ENCODE data around the gene GRK5. TPM values are rescaled to one million over a fixed set of nuclear protein-coding genes. Genes with fewer than 3 reads are reported as not detected.

Gene GRK5
- total RNA-seq, 1 experiment from 2014 or later = 2.9 TPM

DNA sequence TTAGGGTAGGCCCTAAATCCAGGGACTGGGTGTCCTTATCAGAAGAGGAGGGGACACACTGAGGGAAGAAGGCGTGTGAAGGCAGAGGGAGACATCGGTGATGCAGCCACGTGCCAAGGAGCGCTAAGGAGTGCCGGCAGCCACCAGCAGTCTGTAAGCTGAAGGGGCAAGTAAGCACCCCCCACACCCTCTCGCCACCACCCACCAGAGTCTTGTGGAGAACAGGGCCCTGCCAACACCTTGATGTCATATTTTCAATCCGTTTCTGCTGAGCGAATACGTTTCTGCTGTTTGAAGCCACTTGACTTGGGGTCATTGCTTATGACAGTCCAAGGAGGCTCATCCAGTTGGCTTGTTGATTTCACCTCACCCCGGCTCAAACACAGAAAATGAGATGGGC, 297.3 kb downstream of the GRK5 start:
- no peak for DNase-seq (ENCODE audit: low read depth)

GRCh38 chr10:119505131-119505551, 297.8 kb downstream of the GRK5 start:
- no peak for DNase-seq (ENCODE audit: low read depth)

Other genes with a start within 250 kb of the GRK5 start
- gene NANOS1, start 177.9 kb upstream of the GRK5 start, total RNA-seq (2014; rRNA removed; shearing (Covaris generic)) = 1.1 and 1.6 TPM in 2 replicates
- 46.7 and 50.8 TPM in 2 replicates for gene EIF3A, start 126.8 kb upstream of the GRK5 start, total RNA-seq (2014; rRNA removed; shearing (Covaris generic))
- gene DENND10, start 103.5 kb upstream of the GRK5 start, total RNA-seq (2014; rRNA removed; shearing (Covaris generic)) = 36.3 and 37.9 TPM in 2 replicates
- gene SFXN4, start 41.9 kb upstream of the GRK5 start, total RNA-seq (2014; rRNA removed; shearing (Covaris generic)) = 12.0 and 26.6 TPM in 2 replicates
- gene PRDX3, start 28.8 kb upstream of the GRK5 start, total RNA-seq (2014; rRNA removed; shearing (Covaris generic)) = 269 and 294 TPM in 2 replicates

Measured in RPMI7951 (cell line).